OCI-LY7 (cell line): Measurements from ENCODE around the gene MS4A10.

Experiments used
- CTCF ChIP-seq: fragments of 200-600 bp; sonication (generic); conservative IDR thresholded peaks from 2 replicates; pipeline ENCODE4 v1.5.1; 2014; ENCODE audit warnings: mild to moderate bottlenecking, antibody characterized with exemption, low read length, moderate library complexity, mixed read lengths
- EZH2phosphoT487 ChIP-seq: fragments of 200-600 bp; sonication (generic); IDR thresholded peaks from 2 replicates; pipeline ENCODE4 v1.6.1; 2018; ENCODE audit warnings: low read depth, borderline replicate concordance, mild to moderate bottlenecking, mixed run types, antibody characterized with exemption, low read length, moderate library complexity, mixed read lengths

- TF ChIP-seq EZH2phosphoT487: no peak
- no peak for TF ChIP-seq CTCF
Measured at GRCh38 chr11:60780065-60780464, 5.1 kb upstream of the MS4A10 start.
